Measurements from ENCODE around the gene CLEC17A.
"Not testable (repeated sequence)": the region's sequence is repeated elsewhere in the genome, so short reads cannot be mapped to it uniquely, and the experiment has no call there.

Gene CLEC17A

GRCh38 chr19:14551134-14552005, 31.5 kb upstream of the CLEC17A start:
- not testable (repeated sequence) for H3K27ac ChIP-seq (ENCODE audit: low read depth, low read length); H3K27me3 ChIP-seq (ENCODE audit: control insufficient read depth, insufficient read depth, low read length); H3K4me3 ChIP-seq (ENCODE audit: low read depth, low read length); H3K36me3 ChIP-seq (ENCODE audit: control insufficient read depth, insufficient read depth, low read length); H3K9me3 ChIP-seq (ENCODE audit: control insufficient read depth, insufficient read depth, low read depth, low read length); H3K9ac ChIP-seq (ENCODE audit: low read length)
- H3K4me1 ChIP-seq (ENCODE audit: control insufficient read depth, insufficient read depth, low read length): peaks cover 13% of the 10 kb centered on the region

- H3K36me3 ChIP-seq (ENCODE audit: control insufficient read depth, insufficient read depth, low read length); H3K9me3 ChIP-seq (ENCODE audit: control insufficient read depth, insufficient read depth, low read depth, low read length); H3K9ac ChIP-seq (ENCODE audit: low read length); H3K4me3 ChIP-seq (ENCODE audit: low read depth, low read length); H3K27me3 ChIP-seq (ENCODE audit: control insufficient read depth, insufficient read depth, low read length); H3K27ac ChIP-seq (ENCODE audit: low read depth, low read length): not testable (repeated sequence)
- peaks cover 13% of the 10 kb centered on the region for H3K4me1 ChIP-seq (ENCODE audit: control insufficient read depth, insufficient read depth, low read length)
Measured at GRCh38 chr19:14552006-14552360, 30.9 kb upstream of the CLEC17A start.

GRCh38 chr19:14553042-14553938, 29.6 kb upstream of the CLEC17A start:
- H3K9ac ChIP-seq (ENCODE audit: low read length): no peak overlapping the region
- H3K4me1 ChIP-seq (ENCODE audit: control insufficient read depth, insufficient read depth, low read length): peaks cover 16% of the 10 kb centered on the region
- H3K9me3 ChIP-seq (ENCODE audit: control insufficient read depth, insufficient read depth, low read depth, low read length): no peaks in the 10 kb centered on the region
- peaks cover 5% of the 10 kb centered on the region; the same call in 1 of the 2 replicates for H3K36me3 ChIP-seq (ENCODE audit: control insufficient read depth, insufficient read depth, low read length)
- H3K27ac ChIP-seq (ENCODE audit: low read depth, low read length): 0 out of 2 replicates have a peak overlapping the region, but pooled peaks have one; percentile 51
- H3K27me3 ChIP-seq (ENCODE audit: control insufficient read depth, insufficient read depth, low read length): no peaks in the 10 kb centered on the region
- H3K4me3 ChIP-seq (ENCODE audit: low read depth, low read length): no peak overlapping the region

- H3K4me3 ChIP-seq (ENCODE audit: low read depth, low read length): no peak overlapping the region
- peak overlapping the region; percentile 15 for H3K9ac ChIP-seq (ENCODE audit: low read length)
- H3K27ac ChIP-seq (ENCODE audit: low read depth, low read length): 0 out of 2 replicates have a peak overlapping the region, but pooled peaks have one; percentile 51
- no peaks in the 10 kb centered on the region for H3K27me3 ChIP-seq (ENCODE audit: control insufficient read depth, insufficient read depth, low read length)
- no peaks in the 10 kb centered on the region for H3K9me3 ChIP-seq (ENCODE audit: control insufficient read depth, insufficient read depth, low read depth, low read length)
- peaks cover 22% of the 10 kb centered on the region for H3K4me1 ChIP-seq (ENCODE audit: control insufficient read depth, insufficient read depth, low read length)
- peaks cover 3% of the 10 kb centered on the region; the same call in 1 of the 2 replicates for H3K36me3 ChIP-seq (ENCODE audit: control insufficient read depth, insufficient read depth, low read length)
Measured at GRCh38 chr19:14553939-14554243, 29.0 kb upstream of the CLEC17A start.

GRCh38 chr19:14554382-14554812, 28.5 kb upstream of the CLEC17A start:
- Histone ChIP-seq H3K27ac (ENCODE audit: low read depth, low read length) (0 out of 2 replicates have a peak overlapping the region, but pooled peaks have one; percentile 51), H3K9ac (ENCODE audit: low read length) (peak overlapping the region; percentile 15), H3K9me3 (ENCODE audit: control insufficient read depth, insufficient read depth, low read depth, low read length) (no peaks in the 10 kb centered on the region), H3K4me1 (ENCODE audit: control insufficient read depth, insufficient read depth, low read length) (peaks cover 25% of the 10 kb centered on the region), H3K36me3 (ENCODE audit: control insufficient read depth, insufficient read depth, low read length) (peaks cover 3% of the 10 kb centered on the region; the same call in 1 of the 2 replicates), H3K4me3 (ENCODE audit: low read depth, low read length) (no peak overlapping the region), H3K27me3 (ENCODE audit: control insufficient read depth, insufficient read depth, low read length) (no peaks in the 10 kb centered on the region)

GRCh38 chr19:14555918-14556661, 26.8 kb upstream of the CLEC17A start:
- H3K4me3 ChIP-seq (ENCODE audit: low read depth, low read length): no peak overlapping the region
- H3K27me3 ChIP-seq (ENCODE audit: control insufficient read depth, insufficient read depth, low read length): no peaks in the 10 kb centered on the region
- no peaks in the 10 kb centered on the region for H3K9me3 ChIP-seq (ENCODE audit: control insufficient read depth, insufficient read depth, low read depth, low read length)
- H3K9ac ChIP-seq (ENCODE audit: low read length): no peak overlapping the region
- peaks cover 3% of the 10 kb centered on the region; the same call in 1 of the 2 replicates for H3K36me3 ChIP-seq (ENCODE audit: control insufficient read depth, insufficient read depth, low read length)
- peaks cover 35% of the 10 kb centered on the region for H3K4me1 ChIP-seq (ENCODE audit: control insufficient read depth, insufficient read depth, low read length)
- no peak overlapping the region for H3K27ac ChIP-seq (ENCODE audit: low read depth, low read length)

GRCh38 chr19:14556662-14557188, 26.2 kb upstream of the CLEC17A start:
- H3K9me3 ChIP-seq (ENCODE audit: control insufficient read depth, insufficient read depth, low read depth, low read length): no peaks in the 10 kb centered on the region
- H3K36me3 ChIP-seq (ENCODE audit: control insufficient read depth, insufficient read depth, low read length): peaks cover 3% of the 10 kb centered on the region; the same call in 1 of the 2 replicates
- no peak overlapping the region for H3K27ac ChIP-seq (ENCODE audit: low read depth, low read length)
- H3K9ac ChIP-seq (ENCODE audit: low read length): no peak overlapping the region
- no peaks in the 10 kb centered on the region for H3K27me3 ChIP-seq (ENCODE audit: control insufficient read depth, insufficient read depth, low read length)
- peaks cover 39% of the 10 kb centered on the region for H3K4me1 ChIP-seq (ENCODE audit: control insufficient read depth, insufficient read depth, low read length)
- no peak overlapping the region for H3K4me3 ChIP-seq (ENCODE audit: low read depth, low read length)

GRCh38 chr19:14558370-14559066, 24.4 kb upstream of the CLEC17A start:
- Histone ChIP-seq H3K4me3 (ENCODE audit: low read depth, low read length) (no peak overlapping the region), H3K27ac (ENCODE audit: low read depth, low read length) (peak overlapping the region; percentile 42; the same call in 1 of the 2 replicates), H3K36me3 (ENCODE audit: control insufficient read depth, insufficient read depth, low read length) (no peaks in the 10 kb centered on the region), H3K9me3 (ENCODE audit: control insufficient read depth, insufficient read depth, low read depth, low read length) (no peaks in the 10 kb centered on the region), H3K4me1 (ENCODE audit: control insufficient read depth, insufficient read depth, low read length) (peaks cover 57% of the 10 kb centered on the region), H3K27me3 (ENCODE audit: control insufficient read depth, insufficient read depth, low read length) (no peaks in the 10 kb centered on the region), H3K9ac (ENCODE audit: low read length) (peak overlapping the region; percentile 45)

GRCh38 chr19:14559916-14560775, 22.7 kb upstream of the CLEC17A start:
- no peaks in the 10 kb centered on the region for H3K27me3 ChIP-seq (ENCODE audit: control insufficient read depth, insufficient read depth, low read length)
- H3K4me3 ChIP-seq (ENCODE audit: low read depth, low read length): no peak overlapping the region
- no peaks in the 10 kb centered on the region for H3K9me3 ChIP-seq (ENCODE audit: control insufficient read depth, insufficient read depth, low read depth, low read length)
- peaks cover 60% of the 10 kb centered on the region for H3K4me1 ChIP-seq (ENCODE audit: control insufficient read depth, insufficient read depth, low read length)
- H3K27ac ChIP-seq (ENCODE audit: low read depth, low read length): peak overlapping the region; percentile 64; the same call in 1 of the 2 replicates
- peaks cover 3% of the 10 kb centered on the region for H3K36me3 ChIP-seq (ENCODE audit: control insufficient read depth, insufficient read depth, low read length)
- H3K9ac ChIP-seq (ENCODE audit: low read length): peak overlapping the region; percentile 29

Measured in HUES6 (cell line).